K562 (cell line): ENCODE measurements around the gene SMIM29. TPM values are rescaled to one million over a fixed set of nuclear protein-coding genes. Genes with fewer than 3 reads are reported as not detected.

Experiments used
- CAMTA2 ChIP-seq: fragments of 250-450 bp; sonication (Bioruptor Pico); conservative IDR thresholded peaks from 2 replicates; pipeline ENCODE4 v1.5.1; 2022
- HDAC8 ChIP-seq: fragments of 450-650 bp; IDR thresholded peaks from 2 replicates; pipeline ENCODE4 v1.6.1; 2016; ENCODE audit warnings: mild to moderate bottlenecking, missing genetic modification characterization, moderate library complexity, missing compliant biosample characterization
- MGA ChIP-seq: fragments of 450-650 bp; IDR thresholded peaks from 2 replicates; pipeline ENCODE4 v1.6.1; 2016; ENCODE audit warnings: mild to moderate bottlenecking, moderate library complexity
- NBN ChIP-seq: fragments of 450-650 bp; IDR thresholded peaks from 2 replicates; pipeline ENCODE4 v1.6.1; 2016; ENCODE audit warnings: low read depth, mild to moderate bottlenecking
- PHB ChIP-seq: fragments of 250-450 bp; sonication (Bioruptor Pico); IDR thresholded peaks from 2 replicates; pipeline ENCODE4 v1.5.0; 2021
- PHF8 ChIP-seq: fragments of 200-600 bp; sonication (generic); IDR thresholded peaks from 2 replicates; pipeline ENCODE4 v1.6.1; 2012; ENCODE audit warnings: mixed run types, mild to moderate bottlenecking, inconsistent platforms, low read length, moderate library complexity, borderline replicate concordance
- TCFL5 ChIP-seq: fragments of 250-450 bp; sonication (Bioruptor Pico); conservative IDR thresholded peaks from 2 replicates; pipeline ENCODE4 v1.6.1; 2021; ENCODE audit warnings: mild to moderate bottlenecking, moderate library complexity, matching md5 sums
- ZNF586 ChIP-seq: fragments of 450-650 bp; formaldehyde crosslinking; conservative IDR thresholded peaks from 2 replicates; pipeline ENCODE4 v1.4.0; 2020; ENCODE audit warnings: mild to moderate bottlenecking, moderate library complexity
- ZNF639 ChIP-seq, 2 experiments: fragments of 200-800 bp in 1 of 2; sonication (Bioruptor generic) in 1 of 2; sonication (generic) in 1 of 2; formaldehyde crosslinking in 1 of 2; IDR thresholded peaks in 1 of 2; conservative IDR thresholded peaks in 1 of 2; 2 replicates each; pipeline versions ENCODE4 v1.5.0 to v1.6.1; 2016 to 2020; ENCODE audit warnings: missing compliant biosample characterization in 1 of 2, missing genetic modification characterization in 1 of 2, missing genetic modification reagents in 1 of 2
- polyA plus RNA-seq, 8 experiments: library from polyadenylated mRNA; depleted of rRNA in 4 of 8; stranded (reverse) in 5 of 8; unstranded in 3 of 8; fragments of >200 nt; fragmentation: Nextera tagmentation in 2 of 8; fragmentation: Illumina TruSeq in 1 of 8; extraction: Ambion mirVana in 2 of 8; extraction: Trizol in 1 of 8; gene quantifications; 2 replicates each; pipeline versions ENCODE4 v1.2.1 to v1.2.3, GENCODE V29; 2011 to 2014; ENCODE audit warnings: inconsistent platforms in 1 of 8, missing spikeins in 1 of 8
- total RNA-seq, 7 experiments: library from RNA; depleted of rRNA in 6 of 7; stranded (reverse); fragments of >200 nt in 6 of 7; fragmentation: Illumina TruSeq in 2 of 7; extraction: Trizol in 2 of 7; gene quantifications; 2 replicates each; pipeline versions ENCODE4 v1.2.1 to v1.2.3, GENCODE V29; 2011 to 2021; ENCODE audit warnings: low replicate concordance in 1 of 7
- TF ChIP-seq, protein P1 (sequence below): fragments of 250-450 bp; sonication (Bioruptor Pico); IDR thresholded peaks from 2 replicates; pipeline ENCODE4 v1.8.0; 2022; ENCODE audit warnings: inconsistent platforms, mild to moderate bottlenecking, moderate library complexity, borderline replicate concordance

SMIM29 gene
- total and polyA plus RNA-seq, 9 of the 15 experiments (the other 6 are each of a cell fraction or from before 2014, with no cell fraction given), result 6.5 to 36.7 (median 20.9) TPM

DNA sequence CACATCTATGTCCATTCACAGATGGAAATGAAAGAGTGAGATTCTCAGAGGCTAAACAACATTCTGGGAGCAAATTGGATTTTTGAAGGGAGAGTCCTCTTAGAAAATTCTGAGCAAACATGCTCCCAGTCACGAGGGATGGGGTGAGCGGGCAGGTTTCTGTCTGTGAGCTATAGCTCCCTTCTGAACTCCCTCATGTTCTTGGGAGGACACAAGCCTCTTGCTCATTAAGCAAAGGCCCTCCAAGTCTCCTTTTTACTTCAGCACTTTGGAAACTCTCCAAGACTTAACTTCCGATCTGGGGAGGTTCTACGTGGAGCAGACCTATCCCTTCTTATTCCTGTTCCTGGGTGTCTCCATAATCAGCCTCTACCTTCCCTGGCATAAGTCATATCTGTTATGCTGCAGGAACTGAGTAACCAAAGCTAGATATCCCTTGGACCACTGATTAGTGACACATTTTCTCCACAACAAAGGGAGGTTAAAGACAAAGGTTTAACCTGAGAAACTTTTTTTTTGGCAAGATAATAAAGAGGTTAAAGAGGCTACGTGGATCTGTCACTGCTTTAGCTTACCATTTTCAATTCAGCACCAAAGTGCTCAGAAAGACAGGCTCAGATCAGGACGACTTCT lies 33.0 kb upstream of the SMIM29 start (continued):
- TF ChIP-seq ZNF639 (CRISPR knock-in tag; conservative IDR thresholded peaks at IDR 0.05 in 1 of 2, IDR thresholded peaks at IDR 0.05 in 1 of 2), result 0 out of 4 replicates have a peak, but pooled peaks of 1 of the 2 experiments have one; percentile 66
- TF ChIP-seq PHB (CRISPR knock-in tag), result no peak
- no peak for TF ChIP-seq HDAC8 (tag)
- TF ChIP-seq ZNF586 (CRISPR knock-in tag), result no peak
- TF ChIP-seq TCFL5 (CRISPR knock-in tag), result 0 out of 2 replicates have a peak, but pooled peaks have one; percentile 51
- TF ChIP-seq MGA, result no peak
- no peak for TF ChIP-seq PHF8
- TF ChIP-seq CAMTA2 (CRISPR knock-in tag), result no peak
- TF ChIP-seq NBN, result peak; percentile 42; the same call in 1 of the 2 replicates
- TF ChIP-seq, protein P1, sequence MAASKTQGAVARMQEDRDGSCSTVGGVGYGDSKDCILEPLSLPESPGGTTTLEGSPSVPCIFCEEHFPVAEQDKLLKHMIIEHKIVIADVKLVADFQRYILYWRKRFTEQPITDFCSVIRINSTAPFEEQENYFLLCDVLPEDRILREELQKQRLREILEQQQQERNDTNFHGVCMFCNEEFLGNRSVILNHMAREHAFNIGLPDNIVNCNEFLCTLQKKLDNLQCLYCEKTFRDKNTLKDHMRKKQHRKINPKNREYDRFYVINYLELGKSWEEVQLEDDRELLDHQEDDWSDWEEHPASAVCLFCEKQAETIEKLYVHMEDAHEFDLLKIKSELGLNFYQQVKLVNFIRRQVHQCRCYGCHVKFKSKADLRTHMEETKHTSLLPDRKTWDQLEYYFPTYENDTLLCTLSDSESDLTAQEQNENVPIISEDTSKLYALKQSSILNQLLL (CRISPR knock-in tag), result no peak
